ENCODE data around the gene NACA. TPM values are rescaled to one million over a fixed set of nuclear protein-coding genes. Genes with fewer than 3 reads are reported as not detected.

Gene NACA
- total and polyA plus RNA-seq, 2 of the 13 experiments (the other 11 are each of a cell fraction or from before 2014, with no cell fraction given) = 799 to 1,700 TPM

GRCh38 chr12:56760460-56760859 is 35.4 kb upstream of the NACA start:
- H3K9me3 ChIP-seq (ENCODE audit: low read length) = peaks cover 16% of the 10 kb centered on the region
- ATAC-seq = no peak
- no peak for TF ChIP-seq ZNF143 (CRISPR knock-in tag; IDR thresholded peaks at IDR 0.05)
- no peak for TF ChIP-seq ZNF549 (CRISPR knock-in tag; IDR thresholded peaks at IDR 0.05)
- no peak for TF ChIP-seq MLX (CRISPR knock-in tag; IDR thresholded peaks at IDR 0.05)
- TF ChIP-seq YEATS4 (CRISPR knock-in tag; IDR thresholded peaks at IDR 0.05; ENCODE audit: borderline replicate concordance) = no peak
- no peak for TF ChIP-seq ZNF431 (CRISPR knock-in tag; IDR thresholded peaks at IDR 0.05; ENCODE audit: borderline replicate concordance, low read depth)
- no peak for TF ChIP-seq RFXAP (CRISPR knock-in tag; IDR thresholded peaks at IDR 0.05; ENCODE audit: borderline replicate concordance)
- no peak for TF ChIP-seq PHF21A (CRISPR knock-in tag; IDR thresholded peaks at IDR 0.05)
- TF ChIP-seq ZMYM2 (CRISPR knock-in tag; IDR thresholded peaks at IDR 0.05) = no peak
- no peak for TF ChIP-seq ZNF329 (CRISPR knock-in tag; IDR thresholded peaks at IDR 0.05; ENCODE audit: low read depth)
- TF ChIP-seq ZNF777 (CRISPR knock-in tag; IDR thresholded peaks at IDR 0.05) = no peak
- no peak for TF ChIP-seq HNRNPUL1 (IDR thresholded peaks at IDR 0.05; ENCODE audit: low read depth, low read length)
- no peak for TF ChIP-seq ZNF770 (CRISPR knock-in tag; IDR thresholded peaks at IDR 0.05)
- no peak for TF ChIP-seq BCL6 (CRISPR knock-in tag; IDR thresholded peaks at IDR 0.05)
- no peak overlapping the region for H3K4me2 ChIP-seq (ENCODE audit: low read depth, low read length)
- H2AFZ ChIP-seq (ENCODE audit: low read length) = no peak overlapping the region
- no peak for DNase-seq (ENCODE audit: low spot score)
- in situ Hi-C loops (cut with HindIII; ENCODE audit: extremely low pct_ligation_motif_present, low pct_unique_long_range_greater_than_20kb) = no loop called here
- H3K36me3 ChIP-seq (replicated peaks in 1 of 2; ENCODE audit: control insufficient read depth in 1 of 2, insufficient read depth in 2 of 2, low read length in 2 of 2) = no peaks in the 10 kb centered on the region
- peak overlapping the region; percentile 79 for H3K27ac ChIP-seq (ENCODE audit: extremely low read length, insufficient read depth, low read length)
- no TSS peak for BruUV-seq (replicated peaks)
- no peaks in the 10 kb centered on the region for H3K79me2 ChIP-seq (ENCODE audit: insufficient read depth, low read length)
- no peak for FAIRE-seq
- ChIA-PET POLR2A (interaction anchor here (1.2 to 2.0 kb wide), 3 partner anchors 35 to 352 kb away, joined by 4 to 15 read pairs (median 6); partner anchors contain the start of gene NACA), CTCF (ENCODE audit: low intra/inter-chr PET ratio, low total read pairs) (no interaction called here)
- intact Hi-C loops (cut with micrococcal nuclease; ENCODE audit: unreplicated experiment) = loop anchor here (5.0 kb wide), 1 partner anchor 227 kb away; no protein-coding TSS in a partner anchor
- H3K27me3 ChIP-seq (ENCODE audit: control insufficient read depth in 1 of 2, insufficient read depth in 2 of 2, low read length in 2 of 2) = no peaks in the 10 kb centered on the region
- 40% methylated on average over 7 of the region's 7 CpGs for WGBS (ENCODE audit: low lambda C conversion rate)
- no peak overlapping the region for H3K9ac ChIP-seq (ENCODE audit: insufficient read depth, low read depth, low read length)
- H3K4me1 ChIP-seq (ENCODE audit: insufficient read depth, low read length) = peaks cover 69% of the 10 kb centered on the region
- no peaks in the 10 kb centered on the region for H4K20me1 ChIP-seq (ENCODE audit: insufficient read depth, low read length)
- no peak overlapping the region for H3K4me3 ChIP-seq (replicated peaks in 1 of 3; ENCODE audit: insufficient read depth in 1 of 3, low read depth in 2 of 3, low read length in 3 of 3)
